GM18498 (cell line): ENCODE measurements around the gene TLE4.

ENCODE experiments used
- ATAC-seq: cut with Tn5 transposase; IDR thresholded peaks from one replicate; pipeline ENCODE4 v1.9.1; 2021; ENCODE audit warnings: mild to moderate bottlenecking, moderate library complexity; ENCODE audit not compliant: unreplicated experiment

Gene TLE4

DNA sequence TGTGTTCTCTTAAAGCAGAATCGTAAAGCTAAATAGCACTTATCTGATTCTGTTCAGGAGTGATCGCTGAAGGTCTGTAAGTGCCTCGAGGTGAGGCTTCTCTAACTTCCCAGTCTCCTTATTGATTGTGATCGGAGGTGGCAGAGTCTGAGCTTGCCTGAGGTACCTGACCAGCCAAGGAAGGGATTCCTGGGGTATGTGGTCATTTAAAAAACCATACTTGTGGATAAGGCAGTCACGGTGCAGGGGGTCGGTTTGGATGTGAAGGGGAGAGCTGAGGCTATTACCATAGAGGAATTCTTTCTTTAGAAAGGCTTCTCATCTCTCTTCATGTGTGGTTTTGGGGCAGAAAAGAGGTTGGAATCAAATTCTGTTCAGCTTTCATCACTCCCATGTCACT lies 193.7 kb downstream of the TLE4 start:
- ATAC-seq, result no peak

DNA sequence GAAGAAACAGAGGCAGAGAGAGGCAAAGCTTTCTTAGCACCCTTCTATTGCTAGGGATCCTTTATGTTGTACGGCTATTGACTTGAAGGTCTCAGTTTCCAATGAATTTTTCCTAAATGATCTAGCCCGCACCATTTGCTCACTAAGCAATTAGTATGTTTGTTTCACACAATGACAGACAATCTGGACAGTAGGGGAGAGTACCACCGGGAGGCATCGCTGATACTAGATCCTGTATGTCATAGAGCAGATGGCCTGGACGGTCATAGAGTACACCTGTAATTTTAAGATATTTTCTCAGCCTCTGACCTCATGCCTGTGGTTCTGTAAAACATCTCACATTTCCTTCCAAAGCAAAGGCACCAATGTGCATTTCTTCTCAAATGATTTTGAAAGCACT lies 194.3 kb downstream of the TLE4 start:
- no peak for ATAC-seq

DNA sequence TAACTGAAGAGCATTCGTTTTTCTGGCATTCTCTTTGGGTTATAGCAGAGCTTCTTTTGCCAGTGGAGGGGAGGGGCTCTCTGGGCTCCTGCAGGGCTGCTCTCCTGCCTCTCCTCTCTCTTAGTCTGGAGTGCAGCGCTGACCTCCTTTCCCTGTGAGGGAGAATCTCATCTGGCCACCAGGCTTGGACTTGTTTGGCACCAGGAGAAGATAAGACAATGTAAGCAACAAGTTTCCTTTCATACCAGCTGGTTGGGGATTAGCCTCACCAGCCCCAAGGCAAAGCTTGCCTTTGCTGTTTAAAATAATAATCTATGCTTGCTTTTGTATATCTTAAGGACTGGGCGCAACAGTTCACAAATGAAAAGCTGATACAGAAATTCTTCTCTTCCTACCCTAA lies 196.4 kb downstream of the TLE4 start:
- ATAC-seq, result no peak

DNA sequence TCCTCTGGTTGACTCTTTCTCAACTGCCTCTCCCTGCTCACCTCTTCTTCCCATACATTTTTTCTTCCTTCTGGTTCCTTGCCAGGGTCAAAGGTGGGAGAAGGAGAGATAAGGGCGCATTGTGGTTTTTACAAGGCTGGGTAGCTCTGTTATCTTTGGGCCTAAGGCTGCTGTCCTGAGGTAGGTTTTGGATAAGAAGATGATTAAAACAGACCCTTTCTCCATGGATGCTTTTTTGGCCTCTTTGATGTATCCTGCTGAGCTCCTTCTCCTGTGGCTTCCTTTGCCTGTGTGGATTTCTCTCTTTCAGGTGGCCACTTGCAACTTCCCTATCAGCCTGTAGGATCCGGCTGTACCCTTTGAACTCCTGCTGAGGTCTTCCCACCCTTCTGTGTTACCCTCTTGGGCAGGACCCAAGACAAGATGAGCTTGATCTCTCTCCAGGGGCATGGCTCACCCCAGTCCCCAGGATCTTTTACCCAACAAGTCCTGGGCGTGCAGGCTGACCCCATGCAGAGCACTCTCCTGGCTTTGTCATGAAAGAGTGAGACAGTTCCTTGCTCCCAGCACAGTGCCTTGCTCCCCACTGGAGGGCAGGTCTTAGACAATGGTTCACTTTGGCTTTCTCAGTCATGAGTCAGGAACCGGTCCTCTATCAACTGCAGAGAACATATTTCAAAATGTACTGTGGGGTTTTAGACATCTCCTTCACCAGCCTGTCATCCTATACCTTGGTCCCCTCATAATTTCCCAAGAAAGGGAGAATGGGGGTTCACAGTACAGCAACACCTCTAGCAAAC lies 197.9 kb downstream of the TLE4 start:
- ATAC-seq, result no peak

DNA sequence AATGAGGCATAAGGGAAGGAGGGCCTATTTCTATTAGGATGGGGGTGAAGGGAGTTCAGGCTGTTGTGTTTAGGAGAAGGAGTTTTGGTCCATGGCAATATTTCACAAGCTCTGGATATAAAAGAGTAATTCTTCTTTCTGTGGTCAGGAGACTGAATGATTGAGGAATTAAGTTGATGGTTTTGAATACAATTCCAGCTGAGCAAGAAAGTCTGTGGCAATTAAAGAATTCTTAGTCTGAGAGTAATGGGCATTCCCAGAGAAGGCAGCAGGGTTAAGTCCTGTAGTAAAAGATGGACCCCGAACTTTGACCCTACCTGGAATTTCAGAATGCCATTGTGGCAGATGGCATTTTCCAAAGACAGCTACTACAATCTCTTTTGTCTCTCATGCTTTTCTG lies 202.6 kb downstream of the TLE4 start:
- no peak for ATAC-seq
